SU-DHL-6 (cell line): ENCODE results near the gene HELZ.

Experiments
- H2AFZ ChIP-seq: fragments of 200-600 bp; sonication (generic); 2 replicates; pipeline ENCODE4 v1.6.1; 2014; ENCODE audit warnings: low read depth, mild to moderate bottlenecking, moderate library complexity, mixed read lengths, antibody characterized with exemption, low read length; ENCODE audit not compliant: severe bottlenecking
- H3F3A ChIP-seq: fragments of 200-600 bp; shearing (Covaris generic); 2 replicates; pipeline ENCODE4 v1.6.0; 2016; ENCODE audit warnings: antibody characterized with exemption, mild to moderate bottlenecking; ENCODE audit not compliant: insufficient read depth
- H3K27ac ChIP-seq: fragments of 200-600 bp; sonication (generic); 2 replicates; pipeline ENCODE4 v1.5.1; 2016; ENCODE audit warnings: low read depth, mild to moderate bottlenecking, low read length, moderate library complexity, mixed read lengths
- H3K27me3 ChIP-seq: fragments of 200-600 bp; sonication (generic), shearing (Covaris generic); 2 replicates; pipeline ENCODE4 v1.6.0; 2014; ENCODE audit warnings: mild to moderate bottlenecking, low read length
- H3K36me3 ChIP-seq: fragments of 200-600 bp; sonication (generic); 2 replicates; pipeline ENCODE4 v1.6.1; 2014; ENCODE audit warnings: mild to moderate bottlenecking, low read length, mixed read lengths
- H3K4me2 ChIP-seq: fragments of 300-600, 200-600 bp; shearing (Covaris generic), sonication (generic); 2 replicates; pipeline ENCODE4 v1.6.0; 2014; ENCODE audit warnings: low read length, low read depth, mild to moderate bottlenecking; ENCODE audit not compliant: poor library complexity, severe bottlenecking
- H3K4me3 ChIP-seq: fragments of 200-600 bp; sonication (generic); 2 replicates; pipeline ENCODE4 v1.5.1; 2014; ENCODE audit warnings: antibody characterized with exemption, low read length, mild to moderate bottlenecking, mixed read lengths; ENCODE audit not compliant: insufficient read depth, poor library complexity, severe bottlenecking
- H3K79me2 ChIP-seq: fragments of 200-600 bp; sonication (generic); 2 replicates; pipeline ENCODE4 v1.6.1; 2014; ENCODE audit warnings: mild to moderate bottlenecking, low read length, moderate library complexity; ENCODE audit not compliant: insufficient read depth
- H3K9ac ChIP-seq: fragments of 200-600 bp; sonication (generic); 2 replicates; pipeline ENCODE4 v1.7.0; 2014; ENCODE audit warnings: mild to moderate bottlenecking, low read length
- H3K9me2 ChIP-seq: fragments of 200-600 bp; sonication (generic); replicated peaks from 2 replicates; pipeline ENCODE4 v1.6.1; 2014; ENCODE audit warnings: low read length; ENCODE audit not compliant: insufficient read depth
- H3K9me3 ChIP-seq: fragments of 200-600 bp; sonication (generic); 2 replicates; pipeline ENCODE4 v1.6.1; 2014; ENCODE audit warnings: low read length, mixed read lengths; ENCODE audit not compliant: insufficient read depth
- H4K20me1 ChIP-seq: fragments of 200-600 bp; sonication (generic); 2 replicates; pipeline ENCODE4 v1.6.1; 2014; ENCODE audit warnings: low read depth, mild to moderate bottlenecking, antibody characterized with exemption, low read length, moderate library complexity, mixed read lengths
- EZH2phosphoT487 ChIP-seq: fragments of 200-600 bp; sonication (generic), shearing (Covaris generic); conservative IDR thresholded peaks from 2 replicates; pipeline ENCODE4 v1.6.1; 2018; ENCODE audit warnings: mild to moderate bottlenecking, antibody characterized with exemption, low read length, moderate library complexity, mixed read lengths
- TF ChIP-seq, protein P1 (sequence below): fragments of 200-600 bp; sonication (generic); IDR thresholded peaks from one replicate; pipeline ENCODE4 v1.5.1; 2017; ENCODE audit warnings: antibody characterized with exemption, mild to moderate bottlenecking, low read length, moderate library complexity; ENCODE audit not compliant: insufficient read depth, poor library complexity, severe bottlenecking

Gene HELZ

DNA sequence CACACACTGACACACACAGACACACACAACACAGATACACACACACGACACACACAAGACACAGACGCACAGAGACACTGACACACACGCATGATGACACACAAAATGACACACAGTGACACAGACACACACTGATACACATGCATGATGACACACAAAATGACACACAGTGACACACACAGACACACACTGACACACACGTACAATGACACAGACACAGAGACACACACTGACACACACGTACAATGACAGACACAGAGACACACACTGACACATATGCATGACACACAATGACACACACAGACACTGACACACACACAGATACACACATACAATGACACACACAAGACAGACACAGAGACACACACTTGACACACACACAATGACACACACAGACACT lies 190.4 kb downstream of the HELZ start:
- no peaks in the 10 kb centered on the region for H3F3A ChIP-seq
- no peaks in the 10 kb centered on the region for H3K9me2 ChIP-seq
- TF ChIP-seq, protein P1, sequence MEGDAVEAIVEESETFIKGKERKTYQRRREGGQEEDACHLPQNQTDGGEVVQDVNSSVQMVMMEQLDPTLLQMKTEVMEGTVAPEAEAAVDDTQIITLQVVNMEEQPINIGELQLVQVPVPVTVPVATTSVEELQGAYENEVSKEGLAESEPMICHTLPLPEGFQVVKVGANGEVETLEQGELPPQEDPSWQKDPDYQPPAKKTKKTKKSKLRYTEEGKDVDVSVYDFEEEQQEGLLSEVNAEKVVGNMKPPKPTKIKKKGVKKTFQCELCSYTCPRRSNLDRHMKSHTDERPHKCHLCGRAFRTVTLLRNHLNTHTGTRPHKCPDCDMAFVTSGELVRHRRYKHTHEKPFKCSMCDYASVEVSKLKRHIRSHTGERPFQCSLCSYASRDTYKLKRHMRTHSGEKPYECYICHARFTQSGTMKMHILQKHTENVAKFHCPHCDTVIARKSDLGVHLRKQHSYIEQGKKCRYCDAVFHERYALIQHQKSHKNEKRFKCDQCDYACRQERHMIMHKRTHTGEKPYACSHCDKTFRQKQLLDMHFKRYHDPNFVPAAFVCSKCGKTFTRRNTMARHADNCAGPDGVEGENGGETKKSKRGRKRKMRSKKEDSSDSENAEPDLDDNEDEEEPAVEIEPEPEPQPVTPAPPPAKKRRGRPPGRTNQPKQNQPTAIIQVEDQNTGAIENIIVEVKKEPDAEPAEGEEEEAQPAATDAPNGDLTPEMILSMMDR = no peak
- TF ChIP-seq EZH2phosphoT487 = no peak
- H3K4me3 ChIP-seq = no peak overlapping the region
- no peaks in the 10 kb centered on the region for H4K20me1 ChIP-seq
- H3K36me3 ChIP-seq = no peaks in the 10 kb centered on the region
- H3K79me2 ChIP-seq = no peaks in the 10 kb centered on the region
- no peaks in the 10 kb centered on the region for H3K27me3 ChIP-seq
- H3K9me3 ChIP-seq = no peaks in the 10 kb centered on the region
- H3K9ac ChIP-seq = no peak overlapping the region
- H3K27ac ChIP-seq = no peak overlapping the region
- no peak overlapping the region for H3K4me2 ChIP-seq
- H2AFZ ChIP-seq = no peak overlapping the region

DNA sequence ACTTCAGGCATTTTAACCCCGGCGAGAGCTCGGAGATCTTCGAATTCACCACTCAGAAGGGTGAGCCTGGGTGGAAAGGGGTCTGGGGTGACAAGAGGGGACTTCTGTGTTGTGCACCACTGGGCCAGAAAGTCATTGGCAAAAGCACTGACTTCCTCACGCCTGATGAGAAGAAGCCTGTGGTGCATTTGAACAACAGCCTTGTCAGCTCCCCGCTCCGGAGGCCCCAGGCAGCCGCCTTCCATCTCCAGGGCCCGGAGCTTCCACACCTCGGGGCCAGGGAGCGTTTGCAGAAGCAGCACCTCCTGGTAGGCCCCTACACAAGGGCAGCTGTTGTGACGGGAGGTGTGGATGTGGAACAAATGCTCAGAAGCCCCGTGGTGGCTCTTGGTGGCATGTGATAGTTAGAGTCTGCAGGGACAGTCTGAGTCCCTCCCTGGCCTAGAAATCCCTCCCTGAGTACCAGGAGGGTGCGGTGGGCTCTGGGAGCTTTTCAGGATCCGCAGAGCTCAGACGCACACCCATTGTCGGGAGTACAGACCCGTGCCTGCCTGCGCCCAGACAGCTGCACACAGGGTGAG lies 190.9 kb downstream of the HELZ start:
- H3K4me2 ChIP-seq = no peak overlapping the region
- no peak overlapping the region for H3K27ac ChIP-seq
- no peak overlapping the region for H2AFZ ChIP-seq
- no peaks in the 10 kb centered on the region for H4K20me1 ChIP-seq
- H3K9me3 ChIP-seq = 0 out of 2 replicates have a peak, but pooled peaks cover 2% of the 10 kb centered on the region
- H3K9me2 ChIP-seq = no peaks in the 10 kb centered on the region
- H3K9ac ChIP-seq = no peak overlapping the region
- no peaks in the 10 kb centered on the region for H3K79me2 ChIP-seq
- no peaks in the 10 kb centered on the region for H3K27me3 ChIP-seq
- H3F3A ChIP-seq = no peaks in the 10 kb centered on the region
- H3K4me3 ChIP-seq = no peak overlapping the region
- H3K36me3 ChIP-seq = no peaks in the 10 kb centered on the region
- TF ChIP-seq, protein P1 = no peak
- TF ChIP-seq EZH2phosphoT487 = no peak

DNA sequence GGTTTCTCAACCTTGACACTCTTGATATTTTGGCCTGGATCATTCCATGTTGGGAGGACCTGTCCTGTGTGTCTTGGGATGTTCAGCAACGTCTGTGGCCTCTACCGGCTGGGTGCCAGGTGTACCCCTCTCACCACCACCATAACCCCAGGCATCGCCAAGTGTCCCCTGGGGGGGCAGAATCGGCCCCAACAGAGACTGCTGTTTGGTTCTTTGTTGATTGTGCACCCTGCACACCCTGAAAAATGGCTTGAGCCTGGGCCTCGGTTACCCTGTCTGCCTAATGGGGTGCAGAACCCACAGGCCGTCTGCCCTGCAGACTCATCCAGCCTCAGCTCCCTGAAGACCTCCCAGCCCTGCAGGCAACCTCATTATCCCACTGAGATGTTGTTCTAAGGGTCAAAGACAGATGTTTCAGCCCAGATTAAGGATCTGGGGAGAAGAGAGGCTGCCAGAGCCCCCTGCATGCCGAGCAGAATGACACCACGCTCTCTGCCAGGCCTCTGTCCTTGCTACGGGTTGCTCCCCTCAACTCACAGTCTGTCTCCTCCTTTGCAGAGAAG lies 191.5 kb downstream of the HELZ start:
- Histone ChIP-seq H3K4me2 (no peak overlapping the region), H3K27me3 (no peaks in the 10 kb centered on the region), H3K36me3 (0 out of 2 replicates have a peak, but pooled peaks cover 3% of the 10 kb centered on the region), H3F3A (no peaks in the 10 kb centered on the region), H3K4me3 (no peak overlapping the region), H3K27ac (no peak overlapping the region), H2AFZ (no peak overlapping the region), H4K20me1 (no peaks in the 10 kb centered on the region), H3K79me2 (no peaks in the 10 kb centered on the region), H3K9me2 (no peaks in the 10 kb centered on the region), H3K9ac (no peak overlapping the region), H3K9me3 (peaks cover 7% of the 10 kb centered on the region; the same call in 1 of the 2 replicates)
- no peak for TF ChIP-seq EZH2phosphoT487
- TF ChIP-seq, protein P1 = no peak
